ENCODE measurements around the gene GRID2IP.

GRID2IP gene

DNA sequence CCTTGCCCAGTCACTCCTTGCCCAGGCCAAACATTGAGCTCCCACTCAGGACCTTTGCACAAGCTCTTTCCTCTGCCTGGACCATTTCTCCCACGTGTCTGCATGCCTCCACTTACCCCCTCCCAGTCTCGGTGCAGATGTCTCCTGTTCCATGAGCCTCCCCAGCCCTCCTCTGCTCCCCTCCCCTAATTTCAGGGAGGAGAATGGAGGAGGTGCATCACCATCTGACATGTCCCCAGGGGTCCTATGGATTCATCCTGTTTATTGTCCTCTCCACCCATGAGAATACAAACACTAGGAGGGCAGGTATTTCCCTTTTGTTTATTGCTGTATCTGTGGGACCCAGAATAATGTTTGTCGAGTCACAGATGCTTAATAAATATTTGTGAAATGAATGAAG, 8.6 kb upstream of the GRID2IP start:
- no peak for DNase-seq

DNA sequence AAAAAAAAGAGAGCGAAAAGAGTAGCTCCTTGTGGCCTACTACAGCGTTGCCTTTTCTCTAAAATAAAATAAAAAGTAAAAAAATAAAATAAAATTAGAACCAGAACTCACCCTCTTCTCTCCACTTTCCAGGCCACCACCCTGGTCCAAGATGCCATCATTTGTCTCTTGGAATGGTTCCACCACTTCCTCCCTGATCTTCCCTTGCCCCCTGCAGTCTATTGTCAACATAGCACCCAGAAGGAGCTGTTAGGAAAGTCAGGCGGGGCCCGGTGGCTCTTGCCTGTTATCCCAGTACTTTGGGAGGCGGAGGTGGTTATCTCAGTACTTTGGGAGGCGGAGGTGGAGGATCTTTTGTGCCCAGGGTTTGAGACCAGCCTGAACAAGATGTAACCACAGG, 7.6 kb upstream of the GRID2IP start:
- peak; percentile 45 for DNase-seq

- no peak for DNase-seq
Observed at GRCh38 chr7:6556196-6556595, 4.9 kb upstream of the GRID2IP start.

DNA sequence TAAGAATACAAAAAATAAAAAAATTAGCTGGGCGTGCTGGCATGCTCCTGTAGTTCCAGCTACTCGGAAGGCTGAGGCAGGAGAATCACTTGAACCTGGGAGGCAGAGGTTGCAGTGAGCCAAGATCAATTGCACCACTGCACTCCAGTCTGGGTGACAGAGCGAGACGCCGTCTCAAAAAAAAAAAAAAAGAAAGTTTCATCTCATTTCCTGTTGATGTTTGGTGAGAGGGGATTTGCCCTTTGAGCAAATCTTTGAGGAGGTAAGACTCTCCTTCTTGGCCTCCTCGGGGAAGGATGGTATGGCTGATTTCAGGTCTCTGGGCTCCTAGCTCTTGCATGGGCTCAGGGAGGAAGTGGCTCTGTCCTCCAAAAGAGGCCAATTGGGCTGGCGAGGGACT, 3.6 kb upstream of the GRID2IP start:
- DNase-seq, result no peak

- DNase-seq, result no peak
Observed at GRCh38 chr7:6553448-6554044, 2.3 kb upstream of the GRID2IP start.

DNA sequence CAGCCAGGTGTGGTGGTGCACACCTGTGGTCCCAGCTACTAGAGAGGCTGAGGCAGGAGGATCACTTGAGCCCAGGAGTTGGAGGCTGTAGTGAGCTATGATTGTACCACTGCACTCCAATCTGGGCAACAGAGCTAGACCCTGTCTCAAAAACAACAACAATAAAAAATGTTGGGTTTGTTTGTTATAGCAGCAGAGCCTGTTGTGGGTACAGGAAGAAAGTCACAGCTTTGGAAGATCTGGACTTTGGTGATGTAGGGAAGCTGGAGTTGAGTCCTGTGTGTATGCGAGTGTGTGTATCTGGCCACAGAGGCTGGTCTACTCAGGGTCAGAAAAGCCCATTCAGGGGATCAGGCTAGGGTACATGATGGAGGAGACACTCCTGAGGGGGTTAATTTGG, 3.9 kb downstream of the GRID2IP start:
- no peak for DNase-seq

DNA sequence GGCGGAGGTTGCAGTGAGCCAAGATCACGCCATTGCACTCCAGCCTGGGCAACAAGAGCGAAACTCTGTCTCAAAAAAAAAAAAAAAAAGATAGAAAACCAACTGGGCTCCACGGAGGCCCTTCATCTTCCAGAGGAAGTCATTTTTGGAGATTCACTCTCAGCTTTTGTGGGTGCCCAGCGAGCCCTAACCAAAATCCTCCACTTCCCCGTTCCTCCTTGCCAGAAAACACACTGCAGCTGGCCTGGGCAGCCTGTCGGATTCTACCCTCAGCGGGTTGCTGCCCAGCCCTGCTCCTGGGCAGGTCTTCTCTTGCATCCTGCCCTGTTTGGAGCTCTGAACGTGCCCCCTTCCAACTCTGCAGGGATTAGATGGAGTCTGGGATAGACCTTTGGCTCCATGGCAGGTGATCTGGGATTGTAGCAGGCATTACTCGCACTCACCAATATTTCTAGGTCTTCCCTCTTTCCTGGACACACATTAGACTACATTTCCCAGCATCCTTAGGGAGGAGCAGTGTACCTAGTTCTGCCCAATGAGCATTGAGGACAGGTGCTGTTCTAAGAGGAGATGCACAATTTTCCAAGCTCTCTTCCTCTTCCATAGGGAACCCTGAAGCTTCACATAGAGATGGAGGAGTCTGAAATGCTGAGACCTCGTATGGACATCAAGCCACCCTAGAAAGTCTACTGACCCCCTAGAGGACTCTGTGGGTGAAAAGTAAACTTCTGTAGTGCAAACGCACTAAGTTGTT, 4.6 kb downstream of the GRID2IP start:
- DNase-seq, result no peak

DNA sequence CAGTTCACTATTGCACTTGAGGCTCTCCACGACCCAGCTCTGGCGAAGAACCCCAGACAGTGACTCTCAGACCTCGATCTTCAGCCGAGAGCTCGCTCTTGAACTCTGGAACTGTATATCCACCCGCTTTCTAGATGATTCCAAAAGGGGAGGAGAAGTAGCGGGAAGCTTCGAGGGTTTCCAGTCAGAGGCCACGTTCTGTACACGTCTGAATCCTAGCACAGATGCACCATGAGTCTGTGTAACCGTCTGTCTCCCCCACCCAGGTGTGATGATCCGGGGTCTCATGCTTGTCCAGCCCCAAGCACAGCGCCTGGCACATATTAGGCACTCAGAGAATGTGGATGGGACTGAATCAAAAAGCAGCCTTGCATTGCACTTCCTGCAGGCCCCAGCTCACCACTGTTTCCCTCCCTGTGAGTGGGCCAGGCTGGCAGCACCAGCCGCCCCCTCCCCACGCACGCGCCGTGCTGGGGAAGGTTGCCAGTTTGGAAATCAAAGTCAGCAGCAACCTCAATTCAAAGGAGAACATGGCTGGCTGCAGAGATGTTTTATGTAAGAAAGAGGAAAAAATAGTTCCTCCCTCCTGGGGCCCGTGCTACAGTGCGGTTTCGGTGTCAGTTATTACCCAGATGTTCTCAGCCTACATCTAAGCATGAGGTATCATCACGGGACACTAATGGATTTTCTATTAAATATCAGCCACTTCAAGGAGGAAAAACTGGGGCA, 5.7 kb downstream of the GRID2IP start:
- no peak for DNase-seq

DNA sequence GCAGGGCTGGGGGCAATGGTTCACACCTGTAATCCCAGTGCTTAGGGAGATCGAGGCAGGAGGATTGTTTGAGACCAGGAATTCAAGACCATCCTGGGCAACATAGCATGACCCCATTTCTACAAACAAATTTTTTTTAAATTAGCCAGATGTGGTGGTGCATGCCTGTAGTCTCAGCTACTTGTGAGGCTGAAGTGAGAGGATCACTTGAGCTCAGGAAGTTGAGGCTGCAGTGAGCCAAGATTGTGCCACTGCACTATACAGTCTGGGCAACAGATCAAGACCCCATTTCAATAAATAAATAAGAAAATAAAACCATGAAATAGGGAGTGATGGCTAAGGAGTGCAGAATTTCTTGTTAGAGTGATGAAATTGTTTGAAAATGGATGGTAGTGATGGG, 8.9 kb downstream of the GRID2IP start:
- no peak for DNase-seq

DNA sequence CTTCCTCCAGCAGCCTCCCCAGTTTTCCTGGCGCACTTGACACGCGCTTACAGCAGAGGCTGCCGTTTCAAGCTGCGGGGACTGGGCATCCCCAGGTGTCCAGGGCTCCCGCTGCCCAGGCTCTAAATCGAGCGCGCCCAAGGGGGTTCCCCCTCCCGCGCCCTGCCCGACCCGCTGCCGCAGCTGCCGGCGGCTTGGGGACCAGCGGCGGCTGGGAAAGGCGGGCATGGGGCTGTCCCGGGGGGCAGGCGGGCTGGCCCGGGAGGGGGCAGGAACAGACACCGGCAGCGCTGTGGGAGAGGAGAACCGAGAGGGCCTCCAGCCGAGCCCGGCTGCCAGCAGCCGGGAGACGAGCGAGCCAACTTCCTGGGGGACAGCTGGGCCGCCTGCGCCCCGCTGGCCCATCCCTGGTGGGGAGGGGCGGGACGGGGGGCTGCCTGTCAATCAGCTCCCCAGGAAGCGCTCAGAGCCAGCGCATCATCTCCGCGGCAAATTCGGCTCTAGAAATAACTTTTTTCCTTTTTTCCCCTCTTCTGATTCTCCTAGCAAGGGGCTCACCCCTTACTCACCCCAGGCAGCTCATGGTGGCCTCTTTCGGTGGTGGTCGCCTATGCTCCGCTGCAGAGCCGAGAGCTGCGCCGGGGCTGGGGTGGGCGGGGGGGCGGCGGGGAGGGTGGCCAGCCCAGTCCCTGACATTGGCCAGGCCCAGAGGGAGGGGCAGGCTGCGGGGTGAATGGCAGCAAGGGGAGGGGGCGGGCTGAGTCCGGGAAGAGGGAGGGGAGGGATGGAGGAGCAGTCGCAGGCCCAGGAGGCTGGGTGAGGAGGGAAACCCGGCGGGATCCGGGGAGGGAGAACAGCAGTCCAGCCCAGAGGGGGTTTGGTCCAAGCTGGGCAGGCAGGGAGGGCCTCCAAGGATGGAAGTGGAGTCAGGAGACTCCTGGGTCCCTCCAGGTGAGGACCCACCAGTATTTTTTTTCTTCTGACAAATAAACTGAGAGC, 14.7 kb downstream of the GRID2IP start:
- no peak for DNase-seq

GRCh38 chr7:6533893-6534495, 17.3 kb downstream of the GRID2IP start:
- DNase-seq, result no peak

GRCh38 chr7:6532516-6532915, 18.7 kb downstream of the GRID2IP start:
- DNase-seq, result no peak

- DNase-seq, result no peak
Observed at GRCh38 chr7:6531492-6532279, 19.6 kb downstream of the GRID2IP start.

DNA sequence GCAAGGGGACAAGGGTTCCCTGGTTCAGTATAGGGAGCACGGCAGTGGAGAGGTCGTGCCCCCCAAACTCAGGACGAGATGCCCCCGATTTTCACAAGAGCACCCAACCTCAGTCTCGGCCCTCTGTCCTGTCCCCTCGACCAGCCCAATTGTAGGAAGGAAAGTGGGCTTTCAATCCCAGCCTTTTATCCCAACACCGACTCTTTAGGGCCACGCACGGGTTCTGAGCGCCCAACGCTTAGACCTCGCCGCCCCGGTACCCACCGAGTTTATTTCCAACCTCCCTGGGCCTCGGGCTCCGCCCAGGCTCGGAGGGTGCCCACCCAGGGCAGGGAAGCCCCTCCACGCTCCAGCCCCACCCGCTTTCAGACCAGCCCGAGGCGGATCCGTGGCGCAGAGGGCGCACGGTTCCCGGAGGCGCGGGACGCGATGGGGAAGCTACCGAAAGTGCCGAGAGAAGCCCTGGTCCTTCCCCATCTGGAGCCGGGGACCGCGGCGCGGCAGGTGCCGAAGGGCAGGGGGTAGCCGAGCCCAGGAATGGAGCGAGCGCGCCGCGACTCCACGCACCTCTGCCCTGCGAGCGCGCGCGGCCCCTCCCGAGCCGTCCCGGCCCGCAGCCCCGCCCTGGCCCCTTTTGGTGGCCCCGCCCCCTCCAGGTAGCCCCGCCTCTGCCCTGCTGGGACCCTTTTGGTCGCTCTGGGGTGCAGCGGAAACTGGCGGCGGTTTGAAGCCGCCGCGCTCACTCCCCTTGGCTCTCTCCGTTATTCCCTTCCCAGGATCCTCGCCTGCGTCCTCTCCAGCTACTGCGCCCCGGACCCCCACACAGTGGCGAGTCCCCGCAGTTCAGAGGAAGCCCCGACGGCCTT, 20.4 kb downstream of the GRID2IP start:
- DNase-seq, result no peak

DNA sequence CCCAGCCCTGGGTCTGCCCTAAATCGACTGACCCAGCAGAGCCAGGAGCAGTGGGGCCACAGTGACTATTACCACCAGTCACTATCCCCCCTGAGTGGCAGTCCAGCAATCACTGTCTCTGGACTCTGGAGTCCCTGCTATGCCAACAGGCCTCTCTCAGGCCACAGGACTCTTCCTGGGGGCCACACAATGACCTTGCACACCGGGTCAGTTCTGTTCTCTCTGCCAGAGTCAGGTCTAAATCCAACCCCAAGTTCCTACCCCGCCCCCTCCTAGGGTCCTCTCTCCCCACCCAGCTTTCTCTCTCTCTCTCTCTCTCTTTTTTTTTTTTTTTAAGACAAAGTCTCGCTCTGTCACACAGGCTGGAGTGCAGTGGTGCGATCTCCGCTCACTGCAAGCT, 21.6 kb downstream of the GRID2IP start:
- no peak for DNase-seq

- DNase-seq, result no peak
Observed at GRCh38 chr7:6528401-6529130, 22.7 kb downstream of the GRID2IP start.

GRCh38 chr7:6526997-6527378, 24.3 kb downstream of the GRID2IP start:
- DNase-seq, result no peak

DNA sequence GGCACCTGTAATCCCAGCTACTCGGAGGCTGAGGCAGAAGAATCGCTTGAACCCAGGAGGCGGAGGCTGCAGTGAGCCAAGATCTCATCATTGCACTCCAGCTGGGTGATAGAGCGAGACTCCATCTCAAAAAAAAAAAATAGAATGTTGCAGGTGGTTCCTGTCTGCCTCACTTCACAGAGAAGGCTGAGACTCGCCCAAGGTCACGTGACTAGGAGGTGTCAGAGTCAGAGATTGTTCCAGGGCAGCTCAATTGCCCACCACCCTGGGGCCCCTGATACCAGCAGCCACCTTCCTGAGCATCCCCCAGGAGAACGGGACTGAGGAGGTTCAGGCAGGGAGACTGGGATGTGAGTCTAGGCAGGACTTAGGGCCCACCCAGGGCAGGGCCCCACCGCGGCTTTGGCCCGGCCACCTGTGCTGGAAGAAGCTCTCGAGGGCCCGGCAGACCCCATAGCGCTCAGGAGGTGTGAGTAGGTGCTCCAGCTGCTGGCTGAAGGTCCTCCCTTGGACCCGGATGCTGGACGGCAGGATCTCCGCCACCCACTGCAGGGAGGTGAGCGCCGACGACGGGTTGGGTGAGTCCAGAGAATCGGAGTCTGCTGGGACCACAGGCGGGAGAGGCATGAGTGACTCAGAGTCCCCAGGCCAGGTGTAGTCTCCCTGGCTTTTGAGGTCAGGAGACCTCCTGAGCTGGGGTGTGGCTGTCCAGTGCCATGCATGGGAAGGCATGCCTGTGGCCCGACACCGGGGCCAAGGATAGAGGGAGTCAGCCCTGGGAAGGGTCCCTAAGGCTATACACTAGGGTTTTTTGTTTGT, 30.9 kb downstream of the GRID2IP start:
- DNase-seq, result no peak

- DNase-seq, result peak; percentile 85
Observed at GRCh38 chr7:6516387-6516983, 34.8 kb downstream of the GRID2IP start.
